Activated B cell treated with CpG ODN at 0.5 μM for 24 hours (primary cell): ENCODE results near the gene MAP3K14. TPM values are rescaled to one million over a fixed set of nuclear protein-coding genes. Genes with fewer than 3 reads are reported as not detected.

ENCODE experiments used
- ATAC-seq: fragments of 200-7000 bp; cut with Tn5 transposase; one replicate; pipeline ENCODE4 v1.10.0; 2021; ENCODE audit warnings: low read depth, mild to moderate bottlenecking, moderate library complexity
- CTCF ChIA-PET: fragments of 350-600 bp; sonication (Branson Sonifier 250); formaldehyde crosslinking; loops from one replicate; lab custom pipeline; 2021; ENCODE audit warnings: antibody characterized with exemption; lab: Charles Lee
- POLR2A ChIA-PET: fragments of 350-600 bp; sonication (Branson Sonifier 250); formaldehyde crosslinking; loops from one replicate; lab custom pipeline; 2021; ENCODE audit warnings: antibody characterized with exemption; lab: Charles Lee
- DNase-seq: peaks from one replicate; pipeline ENCODE4 v3.0.0; 2022
- H3K27ac Mint-ChIP-seq: one replicate; pipeline ENCODE4 v1.8.0; 2020; ENCODE audit warnings: mixed read lengths
- H3K27me3 Mint-ChIP-seq: one replicate; pipeline ENCODE4 v1.8.0; 2021; ENCODE audit warnings: mixed read lengths
- H3K36me3 Mint-ChIP-seq: one replicate; pipeline ENCODE4 v1.8.0; 2021; ENCODE audit warnings: low read depth, mixed read lengths
- H3K4me1 Mint-ChIP-seq: one replicate; pipeline ENCODE4 v1.8.0; 2021; ENCODE audit warnings: mixed read lengths
- H3K4me3 Mint-ChIP-seq: one replicate; pipeline ENCODE4 v1.8.0; 2020; ENCODE audit warnings: mild to moderate bottlenecking, mixed read lengths
- H3K9me3 Mint-ChIP-seq: one replicate; pipeline ENCODE4 v1.8.0; 2020; ENCODE audit warnings: mixed read lengths
- intact Hi-C: fragments of 100-400 bp; cut with micrococcal nuclease; formaldehyde crosslinking; loops from one replicate; pipeline ENCODE4 v1.15.1; 2024
- total RNA-seq: library from RNA; stranded (reverse); gene quantifications from 2 replicates; pipeline ENCODE4 v1.2.3, GENCODE V29; 2022
- TF ChIP-seq, protein P1 (sequence below): fragments of 200-600 bp; IDR thresholded peaks from one replicate; pipeline ENCODE4 v1.8.0; 2022; ENCODE audit warnings: antibody characterized with exemption, mild to moderate bottlenecking

The MAP3K14 gene
- total RNA-seq, 1 donor from 2014 or later: 88.6 TPM

DNA sequence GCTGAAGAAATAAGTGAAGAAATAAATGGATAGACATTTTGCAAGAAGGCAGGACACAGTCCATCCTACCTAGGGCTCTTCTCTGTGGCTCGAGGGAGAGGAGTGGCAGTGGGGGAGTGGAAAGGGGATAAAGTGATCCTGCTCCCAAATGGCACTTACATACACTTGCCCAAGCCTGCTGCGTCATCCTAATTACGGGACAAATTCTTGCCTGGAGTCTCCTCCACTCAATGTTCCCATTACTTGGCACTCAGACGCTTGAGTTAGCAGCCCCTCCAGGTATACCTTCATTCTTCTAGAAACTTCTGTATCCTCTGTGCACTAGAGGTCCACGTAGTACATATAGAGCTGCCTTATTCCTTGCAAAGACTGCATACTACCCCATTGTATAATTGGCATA lies 15.7 kb upstream of the MAP3K14 start:
- H3K4me3 Mint-ChIP-seq: peak overlapping the region; percentile 46
- ChIA-PET CTCF (interaction anchor here (1.2 to 1.5 kb wide), 2 partner anchors 15 to 53 kb away, joined by 3 to 6 read pairs; partner anchors contain the start of gene MAP3K14), POLR2A (interaction anchor here (0.7 to 3.9 kb wide), 8 partner anchors 12 to 49 kb away, joined by 3 to 46 read pairs (median 4); partner anchors contain the start of gene MAP3K14)
- no peaks in the 10 kb centered on the region for H3K9me3 Mint-ChIP-seq
- H3K36me3 Mint-ChIP-seq: no peaks in the 10 kb centered on the region
- ATAC-seq (no peak), DNase-seq (no peak)
- no peaks in the 10 kb centered on the region for H3K27me3 Mint-ChIP-seq
- peak overlapping the region; percentile 69 for H3K27ac Mint-ChIP-seq
- TF ChIP-seq, protein P1, sequence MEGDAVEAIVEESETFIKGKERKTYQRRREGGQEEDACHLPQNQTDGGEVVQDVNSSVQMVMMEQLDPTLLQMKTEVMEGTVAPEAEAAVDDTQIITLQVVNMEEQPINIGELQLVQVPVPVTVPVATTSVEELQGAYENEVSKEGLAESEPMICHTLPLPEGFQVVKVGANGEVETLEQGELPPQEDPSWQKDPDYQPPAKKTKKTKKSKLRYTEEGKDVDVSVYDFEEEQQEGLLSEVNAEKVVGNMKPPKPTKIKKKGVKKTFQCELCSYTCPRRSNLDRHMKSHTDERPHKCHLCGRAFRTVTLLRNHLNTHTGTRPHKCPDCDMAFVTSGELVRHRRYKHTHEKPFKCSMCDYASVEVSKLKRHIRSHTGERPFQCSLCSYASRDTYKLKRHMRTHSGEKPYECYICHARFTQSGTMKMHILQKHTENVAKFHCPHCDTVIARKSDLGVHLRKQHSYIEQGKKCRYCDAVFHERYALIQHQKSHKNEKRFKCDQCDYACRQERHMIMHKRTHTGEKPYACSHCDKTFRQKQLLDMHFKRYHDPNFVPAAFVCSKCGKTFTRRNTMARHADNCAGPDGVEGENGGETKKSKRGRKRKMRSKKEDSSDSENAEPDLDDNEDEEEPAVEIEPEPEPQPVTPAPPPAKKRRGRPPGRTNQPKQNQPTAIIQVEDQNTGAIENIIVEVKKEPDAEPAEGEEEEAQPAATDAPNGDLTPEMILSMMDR: no peak
- intact Hi-C loops: loop anchor here (5.0 kb wide), 2 partner anchors 35 to 55 kb away; no protein-coding TSS in a partner anchor
- H3K4me1 Mint-ChIP-seq: peaks cover 43% of the 10 kb centered on the region

DNA sequence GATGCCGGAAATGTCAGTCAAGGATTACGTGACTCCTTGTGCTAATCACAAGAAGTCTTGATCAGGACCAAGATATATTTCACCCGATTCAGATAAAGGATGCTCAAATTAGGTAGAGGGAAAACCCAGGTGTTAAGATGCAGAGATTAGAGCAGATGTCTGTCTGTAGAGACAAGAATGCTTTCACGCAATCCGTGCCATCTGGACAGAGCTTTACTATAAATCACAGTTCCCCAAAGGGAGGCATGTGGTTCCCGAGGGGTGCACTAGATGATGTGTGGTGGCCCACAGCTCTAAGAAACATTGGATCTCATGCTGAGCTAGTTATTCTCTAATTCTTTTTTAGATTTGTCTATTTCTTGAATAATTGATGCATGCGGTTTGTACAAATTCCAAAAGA lies 9.8 kb upstream of the MAP3K14 start:
- H3K4me1 Mint-ChIP-seq: peaks cover 8% of the 10 kb centered on the region
- H3K9me3 Mint-ChIP-seq: no peaks in the 10 kb centered on the region
- TF ChIP-seq, protein P1: no peak
- H3K36me3 Mint-ChIP-seq: no peaks in the 10 kb centered on the region
- ATAC-seq (no peak), DNase-seq (no peak)
- no peak overlapping the region for H3K27ac Mint-ChIP-seq
- ChIA-PET CTCF (interaction anchor here (1.5 to 1.7 kb wide), 2 partner anchors 10 to 49 kb away, joined by 5 to 6 read pairs; partner anchors contain the start of gene MAP3K14), POLR2A (interaction anchor here (1.6 kb wide), 1 partner anchor 10 kb away, joined by 9 read pairs; the partner anchor contains the start of gene MAP3K14)
- intact Hi-C loops: no loop called here
- peaks cover 2% of the 10 kb centered on the region for H3K27me3 Mint-ChIP-seq
- no peak overlapping the region for H3K4me3 Mint-ChIP-seq

DNA sequence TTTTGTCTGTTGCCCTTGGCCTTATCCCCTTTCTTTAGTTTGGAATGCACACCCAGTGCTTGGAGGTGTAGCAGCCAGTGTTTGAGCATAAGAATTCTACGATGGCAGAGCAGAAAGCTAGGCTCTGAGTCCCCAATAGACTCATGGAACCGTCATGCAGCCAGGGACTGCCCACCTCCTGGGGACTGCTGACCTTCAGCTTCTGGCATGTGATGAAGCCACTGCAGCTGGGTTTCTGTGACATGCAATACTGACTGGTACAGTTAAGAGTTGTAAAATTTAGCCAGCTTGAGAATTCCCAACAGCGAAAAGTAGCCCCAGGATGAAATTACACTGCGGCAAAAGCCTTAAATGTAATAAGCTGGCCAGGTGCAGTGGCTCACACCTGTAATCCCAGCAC lies 9.0 kb upstream of the MAP3K14 start:
- ATAC-seq: no peak
- POLR2A ChIA-PET: interaction anchor here (1.6 kb wide), 1 partner anchor 9 kb away, joined by 9 read pairs; the partner anchor contains the start of gene MAP3K14
- Mint-ChIP-seq H3K4me1 (peaks cover 8% of the 10 kb centered on the region), H3K9me3 (no peaks in the 10 kb centered on the region), H3K27me3 (peaks cover 2% of the 10 kb centered on the region), H3K4me3 (no peak overlapping the region), H3K27ac (peak overlapping the region; percentile 4), H3K36me3 (no peaks in the 10 kb centered on the region)
- CTCF ChIA-PET: interaction anchor here (1.5 to 1.7 kb wide), 2 partner anchors 10 to 49 kb away, joined by 5 to 6 read pairs; partner anchors contain the start of gene MAP3K14
- no peak for DNase-seq
- intact Hi-C loops: no loop called here
- TF ChIP-seq, protein P1: no peak

- Mint-ChIP-seq H3K4me1 (peaks cover 3% of the 10 kb centered on the region), H3K27me3 (peaks cover 2% of the 10 kb centered on the region), H3K36me3 (no peaks in the 10 kb centered on the region), H3K27ac (no peak overlapping the region), H3K9me3 (no peaks in the 10 kb centered on the region), H3K4me3 (no peak overlapping the region)
- POLR2A ChIA-PET: no interaction called here
- intact Hi-C loops: no loop called here
- DNase-seq (no peak), ATAC-seq (no peak)
- TF ChIP-seq, protein P1: no peak
- CTCF ChIA-PET: no interaction called here
These were observed 7.5 kb upstream of the MAP3K14 start for GRCh38 chr17:45324336-45324735.

DNA sequence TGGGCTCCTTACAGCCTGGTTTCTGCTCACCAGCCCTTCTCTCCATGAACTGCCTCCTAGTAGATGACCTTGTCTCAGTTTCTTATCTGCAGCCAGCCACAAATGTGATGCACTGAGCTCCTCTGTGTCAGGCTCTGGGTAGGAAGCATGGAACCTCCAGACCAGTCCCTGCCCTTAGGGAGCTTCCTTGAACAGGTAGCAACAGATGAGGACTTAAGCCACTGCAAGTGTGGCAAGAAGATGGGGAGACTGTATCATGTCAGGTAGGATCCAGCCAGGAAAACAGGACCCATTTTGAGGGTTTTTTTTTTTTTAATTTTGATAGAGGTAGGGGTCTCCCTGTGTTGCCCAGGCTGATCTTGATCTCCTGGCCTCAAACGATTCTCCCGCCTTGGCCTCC lies 5.3 kb upstream of the MAP3K14 start:
- DNase-seq (no peak), ATAC-seq (no peak)
- ChIA-PET POLR2A (no interaction called here), CTCF (no interaction called here)
- H3K4me3 Mint-ChIP-seq: no peak overlapping the region
- intact Hi-C loops: no loop called here
- H3K36me3 Mint-ChIP-seq: no peaks in the 10 kb centered on the region
- no peak overlapping the region for H3K27ac Mint-ChIP-seq
- H3K4me1 Mint-ChIP-seq: peaks cover 13% of the 10 kb centered on the region
- peaks cover 2% of the 10 kb centered on the region for H3K27me3 Mint-ChIP-seq
- TF ChIP-seq, protein P1: no peak
- no peaks in the 10 kb centered on the region for H3K9me3 Mint-ChIP-seq
